GM19468 (cell line): ENCODE data around the gene SLC49A3.
"Not testable (repeated sequence)": the region's sequence is repeated elsewhere in the genome, so short reads cannot be mapped to it uniquely, and the experiment has no call there.

Experiments used
- ATAC-seq: cut with Tn5 transposase; IDR thresholded peaks from one replicate; pipeline ENCODE4 v1.9.1; 2021; ENCODE audit warnings: mild to moderate bottlenecking, moderate library complexity, moderate number of reproducible peaks; ENCODE audit not compliant: unreplicated experiment; ENCODE audit errors: extremely low read depth

Gene SLC49A3

DNA sequence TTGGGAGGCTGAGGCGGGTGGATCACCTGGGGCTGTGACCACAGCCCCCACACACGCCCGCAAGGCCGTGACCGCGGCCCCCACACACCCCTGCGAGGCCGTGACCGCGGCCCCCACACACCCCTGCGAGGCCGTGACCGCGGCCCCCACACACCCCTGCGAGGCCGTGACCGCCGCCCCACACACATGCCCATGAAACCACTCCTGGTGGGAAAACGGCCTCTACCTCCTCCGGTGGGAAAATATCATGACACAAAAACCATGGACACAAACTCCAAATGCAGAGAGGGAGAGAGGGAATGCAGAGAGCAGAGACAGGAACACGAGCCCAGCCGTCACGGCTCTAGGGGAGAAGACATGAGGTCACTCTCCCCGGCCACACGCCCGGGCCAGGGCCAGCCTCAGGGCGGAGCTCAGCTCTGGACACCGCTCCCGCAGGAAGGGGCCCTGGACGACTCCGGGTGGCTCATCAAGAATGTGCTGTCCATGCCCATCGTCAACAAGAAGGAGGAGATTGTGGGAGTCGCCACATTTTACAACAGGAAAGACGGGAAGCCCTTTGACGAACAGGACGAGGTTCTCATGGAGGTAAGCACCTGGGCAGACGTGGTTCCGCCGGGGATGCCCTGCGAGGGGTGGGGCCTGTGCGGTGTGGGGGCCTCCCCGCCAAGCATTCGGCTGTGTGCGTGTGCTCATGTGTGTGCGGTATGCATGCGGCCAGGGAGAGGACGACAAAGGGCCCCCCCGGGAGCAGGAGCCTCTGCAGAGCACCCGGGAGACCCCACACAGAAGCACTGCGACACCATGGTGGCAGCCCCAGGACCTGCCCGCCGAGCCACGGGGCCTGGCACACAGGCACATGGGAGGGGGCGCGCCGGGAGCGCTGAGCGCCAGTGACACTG lies 32.3 kb downstream of the SLC49A3 start:
- no peak for ATAC-seq

DNA sequence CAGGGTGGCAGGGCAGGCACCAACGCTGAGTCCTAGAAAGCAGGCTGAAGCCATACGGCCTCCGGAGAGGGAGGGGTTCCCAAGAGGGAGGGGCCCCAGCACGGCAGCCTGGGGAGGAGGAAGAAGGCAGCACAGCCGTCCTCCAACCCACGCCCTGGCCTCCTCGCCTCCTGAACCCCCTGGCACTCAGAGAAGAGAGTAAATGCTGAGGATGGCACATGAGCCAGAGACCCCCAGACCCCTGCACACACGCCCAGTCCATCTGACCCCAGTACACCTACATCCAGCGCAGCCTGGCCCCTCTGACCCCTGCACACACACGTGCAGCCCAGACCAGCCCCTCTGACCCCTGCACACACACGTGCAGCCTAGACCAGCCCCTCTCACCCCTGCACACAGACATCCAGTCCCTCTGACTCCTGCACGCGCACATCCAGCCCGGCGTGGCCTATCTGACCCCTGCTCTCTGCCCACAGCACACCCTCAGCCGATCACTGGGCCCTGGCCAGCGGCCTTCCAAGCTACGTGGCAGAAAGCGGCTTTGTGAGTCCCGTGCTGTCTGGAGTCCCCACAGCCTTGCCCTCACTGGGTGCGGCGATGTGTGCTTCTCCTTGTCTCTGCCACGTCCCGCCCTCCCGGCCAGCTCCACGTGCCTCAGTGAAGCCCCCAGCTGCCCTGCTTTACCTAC lies 33.3 kb downstream of the SLC49A3 start:
- ATAC-seq = no peak

DNA sequence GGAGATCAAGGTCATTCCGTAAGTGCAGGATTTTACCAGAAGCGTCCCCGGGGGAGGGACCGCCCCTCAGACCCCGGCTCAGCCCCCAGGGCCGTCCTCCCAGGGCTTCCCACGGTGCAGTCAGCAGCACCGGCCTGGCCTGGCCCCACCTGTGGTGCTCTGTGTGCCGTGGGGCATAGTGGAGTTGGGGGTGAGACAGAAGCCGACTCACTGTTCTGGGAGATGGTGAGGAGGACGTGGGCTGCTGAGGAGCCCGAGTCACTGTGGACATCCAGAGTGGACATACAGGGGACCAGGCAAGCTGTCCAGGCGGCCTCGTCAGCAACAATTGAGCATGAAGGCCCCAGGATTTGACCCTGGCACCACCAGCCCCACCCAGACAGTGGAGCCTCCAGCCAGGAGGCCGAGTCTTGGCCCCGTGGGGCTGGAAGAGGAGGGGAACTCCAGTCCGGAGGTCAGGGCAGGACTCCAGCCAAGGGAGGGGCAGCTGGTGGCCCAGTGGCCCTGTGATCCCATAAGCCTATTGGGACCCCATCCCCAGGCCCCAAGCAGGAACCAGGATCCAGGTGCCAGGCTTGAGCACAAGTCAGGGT lies 34.0 kb downstream of the SLC49A3 start:
- no peak for ATAC-seq

DNA sequence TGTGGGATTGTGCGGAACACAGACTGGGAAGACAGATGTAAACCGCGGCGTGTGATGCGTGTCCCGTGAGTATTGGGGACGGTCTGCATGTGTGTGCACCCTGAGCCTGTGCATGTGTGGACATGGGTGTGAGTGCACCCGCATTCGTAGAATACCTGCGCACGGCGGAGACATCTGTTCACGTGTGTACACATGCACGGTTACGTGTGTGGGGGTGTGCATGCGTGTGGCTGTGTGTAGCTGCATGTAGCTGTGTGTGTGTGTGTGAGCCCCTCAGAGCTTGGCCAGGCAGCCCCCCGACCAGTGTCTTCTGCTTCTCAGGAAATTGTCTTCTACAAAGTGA lies 34.5 kb downstream of the SLC49A3 start:
- ATAC-seq = no peak

DNA sequence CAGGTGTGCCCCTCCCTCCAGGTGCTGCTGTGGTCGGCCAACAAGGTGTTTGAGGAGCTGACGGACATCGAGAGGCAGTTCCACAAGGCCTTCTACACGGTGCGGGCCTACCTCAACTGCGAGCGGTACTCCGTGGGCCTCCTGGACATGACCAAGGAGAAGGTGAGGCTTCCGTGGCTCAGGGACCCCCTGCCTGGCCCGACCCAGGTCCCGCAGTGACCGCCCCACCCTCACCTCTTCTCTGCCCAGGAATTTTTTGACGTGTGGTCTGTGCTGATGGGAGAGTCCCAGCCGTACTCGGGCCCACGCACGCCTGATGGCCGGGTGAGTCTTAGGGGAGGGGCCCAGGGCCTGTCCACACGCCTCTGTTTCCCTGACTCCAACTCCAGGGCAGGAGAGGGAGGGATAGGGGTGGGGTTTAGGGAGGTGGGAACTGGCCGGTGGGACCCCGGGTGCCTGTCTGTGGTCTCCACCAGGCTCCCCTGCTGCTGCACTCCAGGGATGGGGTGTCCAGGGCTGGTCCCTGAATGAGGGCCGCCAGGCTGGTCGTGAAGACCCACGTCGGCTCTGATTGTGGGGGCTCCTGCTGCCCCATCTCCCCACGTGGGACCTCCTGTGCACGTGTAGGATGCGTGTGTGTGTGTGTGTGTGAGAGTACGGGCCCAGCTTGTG lies 35.0 kb downstream of the SLC49A3 start:
- ATAC-seq = no peak

DNA sequence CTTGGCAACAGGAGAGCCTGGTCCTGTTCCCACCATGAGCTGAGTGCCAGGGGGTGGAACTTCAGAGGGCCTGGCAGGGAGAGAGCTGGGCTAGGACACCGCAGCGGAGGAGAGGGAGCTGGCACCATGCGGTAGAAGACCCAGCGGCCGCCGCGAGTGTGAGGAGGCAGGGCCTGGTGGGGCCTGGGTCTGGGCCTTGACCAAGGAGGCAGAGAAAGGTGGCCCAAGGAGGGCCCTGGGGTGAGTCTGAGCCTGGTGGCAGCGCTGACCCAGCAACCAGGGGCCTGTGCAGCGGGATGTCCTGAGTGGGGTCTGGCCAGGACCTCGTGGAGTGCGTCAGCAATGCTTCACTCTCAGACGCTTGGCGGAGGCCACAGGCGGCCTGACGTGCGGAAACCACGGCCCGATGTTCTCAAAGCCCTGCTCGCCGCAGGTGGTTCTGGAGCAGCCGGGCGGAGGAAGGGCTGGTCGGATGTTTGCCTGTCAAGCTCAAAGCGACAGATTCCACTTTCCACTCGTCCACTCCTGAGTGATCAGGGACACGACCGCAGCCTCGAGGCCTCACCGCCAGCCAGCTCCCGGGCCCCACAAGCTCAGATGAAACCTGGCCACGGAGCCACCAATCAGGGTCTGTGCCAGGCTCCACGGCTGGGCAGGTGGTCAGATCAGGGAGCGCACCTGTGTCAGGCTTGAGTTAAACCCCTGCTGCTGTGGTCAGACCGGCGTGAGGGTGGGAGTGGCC lies 35.7 kb downstream of the SLC49A3 start:
- ATAC-seq = no peak

DNA sequence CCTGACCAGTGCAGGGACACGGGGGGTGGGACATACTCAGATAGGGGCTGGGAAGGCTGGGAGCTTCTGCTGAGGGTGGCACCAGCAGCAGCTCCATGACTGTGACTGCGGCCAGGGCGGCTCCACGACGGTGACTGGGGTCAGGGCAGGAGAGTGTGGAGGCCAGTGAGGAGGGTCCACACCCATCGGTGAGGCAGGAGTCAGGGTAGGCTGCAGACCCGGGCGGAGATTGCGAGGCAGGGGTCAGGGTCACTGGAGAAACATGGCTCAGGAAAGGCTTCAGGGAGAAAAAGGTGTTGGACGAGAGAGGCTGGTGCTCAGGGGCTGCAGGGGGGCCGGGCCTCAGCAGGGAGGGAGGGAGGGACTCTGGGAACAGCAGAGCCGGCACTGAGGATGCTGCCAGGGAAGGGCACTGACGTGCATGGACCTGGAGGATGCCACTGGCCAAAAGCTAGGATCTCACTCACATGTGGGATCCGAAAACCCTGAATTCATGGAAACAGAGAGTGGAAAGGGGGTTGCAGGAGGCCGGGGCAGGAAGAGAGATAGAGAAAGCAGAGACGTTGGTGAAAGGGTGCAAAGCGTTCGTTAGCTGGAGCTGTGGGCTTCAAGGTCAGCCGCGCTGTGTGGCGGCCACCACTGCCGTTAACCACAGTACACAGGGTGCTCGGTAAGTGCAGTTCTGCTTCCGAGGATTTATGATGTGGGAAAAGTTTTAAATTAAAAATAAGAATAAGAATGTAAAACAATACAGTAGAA lies 36.9 kb downstream of the SLC49A3 start:
- ATAC-seq = no peak

DNA sequence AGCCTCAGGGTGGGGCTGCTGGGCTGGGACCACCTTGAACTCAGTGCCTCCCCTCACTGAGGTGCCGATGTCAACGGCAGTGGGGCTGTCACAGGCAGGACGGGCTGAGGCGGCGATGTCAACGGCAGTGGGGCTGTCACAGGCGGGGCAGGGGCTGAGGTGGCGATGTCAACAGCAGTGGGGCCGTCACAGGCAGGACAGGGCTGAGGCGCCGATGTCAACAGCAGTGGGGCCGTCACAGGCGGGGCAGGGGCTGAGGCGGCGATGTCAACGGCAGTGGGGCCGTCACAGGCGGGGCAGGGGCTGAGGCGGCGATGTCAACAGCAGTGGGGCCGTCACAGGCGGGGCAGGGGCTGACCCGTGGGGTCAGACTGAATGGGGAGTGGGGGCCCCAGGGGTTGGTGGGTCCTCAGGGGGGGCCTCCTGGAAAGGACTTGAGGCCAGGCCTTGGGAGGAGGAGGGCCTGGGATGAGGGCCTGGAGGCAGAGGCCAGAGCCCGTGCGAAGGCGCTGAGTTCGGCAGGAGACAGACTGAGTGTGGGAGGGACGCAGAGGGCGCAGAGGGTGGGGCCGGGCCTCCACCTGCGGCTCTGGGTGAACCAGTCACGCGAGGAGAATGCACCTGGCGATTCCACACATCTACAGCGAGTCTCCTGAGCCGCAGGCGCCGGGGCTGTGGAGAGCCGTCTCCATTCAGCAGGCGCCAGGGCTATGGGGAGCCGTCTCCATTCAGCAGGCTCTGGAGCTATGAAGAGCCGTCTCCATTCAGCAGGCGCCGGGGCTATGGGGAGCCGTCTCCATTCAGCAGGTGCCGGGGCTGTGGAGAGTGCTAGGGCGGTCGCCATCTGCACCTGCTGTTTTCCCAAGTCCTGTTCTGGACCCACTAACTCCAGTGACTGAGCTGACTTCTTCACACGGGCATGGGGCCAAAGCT lies 37.7 kb downstream of the SLC49A3 start:
- no peak for ATAC-seq

DNA sequence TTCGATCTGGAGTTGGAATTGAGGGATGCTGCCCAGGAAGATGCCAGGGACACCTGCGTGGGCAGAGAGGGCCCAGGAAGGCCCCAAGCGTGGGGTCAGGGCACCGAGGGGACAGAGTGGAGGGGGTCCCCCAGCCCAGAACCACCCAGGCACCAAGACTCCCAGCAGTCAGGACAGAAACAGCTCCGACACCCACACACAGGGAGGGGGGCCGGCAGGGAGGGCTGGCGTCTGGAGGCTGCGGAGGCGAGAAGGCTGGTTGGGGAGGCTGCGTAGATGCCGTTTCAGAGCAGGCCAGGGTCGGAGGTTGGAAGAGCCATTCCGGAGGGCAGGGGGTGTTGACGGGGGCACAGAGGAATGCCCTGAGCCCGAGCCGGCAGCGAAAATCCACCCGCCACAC lies 38.5 kb downstream of the SLC49A3 start:
- ATAC-seq = no peak

DNA sequence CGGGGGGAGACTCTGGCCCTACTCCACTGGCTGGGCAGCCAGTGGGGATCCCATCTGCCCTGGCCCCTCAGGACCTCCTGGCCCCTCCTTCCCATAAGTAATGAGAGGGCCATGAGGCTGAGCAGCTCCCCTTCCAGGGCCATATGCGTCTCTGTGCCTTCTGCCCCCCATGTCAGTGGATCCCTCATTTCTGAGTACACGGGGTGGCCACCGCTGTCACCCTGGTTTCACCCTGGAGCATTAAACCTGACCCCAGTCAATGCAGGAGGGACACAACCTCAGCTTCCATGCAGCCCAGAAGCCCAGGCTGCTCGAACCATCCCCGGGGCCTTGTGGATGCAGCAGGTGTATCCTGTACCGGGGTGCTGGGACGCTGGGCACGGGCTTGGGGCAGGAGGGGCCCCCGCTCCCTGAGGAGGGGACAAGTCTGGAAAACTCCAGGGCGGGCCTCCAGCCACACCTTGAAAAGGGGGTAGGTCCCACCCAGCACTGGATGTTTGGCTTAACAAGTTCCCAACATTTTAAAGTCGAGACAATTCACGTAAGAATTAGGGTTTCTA lies 39.1 kb downstream of the SLC49A3 start:
- ATAC-seq = no peak

DNA sequence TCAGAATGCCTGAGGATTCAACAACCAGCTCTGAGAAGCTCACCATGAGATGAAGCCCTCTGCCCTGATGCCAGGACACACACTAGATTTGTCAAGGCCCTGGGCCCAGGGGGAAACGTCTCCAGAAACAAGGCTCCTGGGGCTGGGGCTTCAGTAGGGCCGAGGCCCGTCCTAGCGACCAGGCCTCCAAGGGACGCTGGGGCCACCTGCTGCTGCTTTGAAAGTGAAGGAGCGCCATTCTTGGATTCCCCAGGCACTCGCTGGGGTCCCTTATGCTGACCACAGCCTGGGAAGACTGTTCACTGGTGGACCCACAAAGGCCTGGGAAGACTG lies 39.7 kb downstream of the SLC49A3 start:
- no peak for ATAC-seq

DNA sequence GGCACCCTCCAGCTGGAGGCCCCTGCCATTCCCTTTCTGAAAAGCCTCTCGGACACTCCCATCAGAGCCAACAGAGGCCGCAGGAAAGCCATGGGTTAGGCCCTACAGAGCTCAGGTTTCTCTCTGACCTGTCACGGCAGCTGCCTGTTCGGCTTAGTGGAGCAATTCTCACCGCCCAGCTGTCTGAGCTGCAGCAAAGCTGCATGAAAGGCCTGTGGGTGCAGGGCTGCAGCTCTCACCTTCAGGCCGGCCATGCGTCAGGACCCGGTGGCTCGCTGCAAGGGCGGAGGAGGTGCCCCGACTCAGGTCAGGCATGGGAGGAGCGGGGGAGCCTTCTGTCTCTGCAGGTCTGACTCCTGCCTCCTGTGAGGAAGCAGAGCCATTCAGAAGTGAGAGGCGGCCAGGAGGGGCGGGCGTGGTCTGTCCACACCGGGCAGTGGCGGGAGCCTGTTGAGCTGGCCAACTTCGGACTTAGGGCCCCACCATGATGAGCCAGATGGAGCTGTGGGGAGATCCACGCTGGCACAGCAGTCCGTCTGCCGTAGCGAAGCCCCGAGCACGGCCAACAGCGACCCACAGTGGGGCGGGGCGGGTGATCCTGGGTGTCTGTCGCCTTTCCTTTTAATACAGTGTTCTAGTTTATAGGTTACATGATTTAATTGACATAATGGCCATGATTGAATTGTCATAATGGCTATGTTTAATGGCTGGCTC lies 40.2 kb downstream of the SLC49A3 start:
- ATAC-seq = no peak

DNA sequence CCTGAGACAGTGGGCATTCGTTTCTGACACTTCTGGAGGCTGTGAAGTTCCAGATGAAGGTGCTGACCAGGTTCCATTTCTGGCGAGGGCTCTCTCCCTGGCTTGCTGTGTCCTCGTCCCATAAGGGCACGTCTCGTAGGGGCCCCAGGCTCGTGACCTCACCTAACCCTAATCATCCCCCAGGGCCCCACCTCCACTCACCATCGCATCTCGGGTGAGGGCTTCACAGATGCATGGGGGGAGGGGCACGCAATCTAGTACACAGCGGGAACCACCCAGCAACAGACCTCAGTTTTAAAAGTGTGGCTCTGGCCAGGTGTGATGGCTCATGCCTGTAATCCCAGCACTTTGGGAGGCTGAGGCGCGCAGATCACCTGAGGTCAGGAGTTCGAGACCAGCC lies 41.5 kb downstream of the SLC49A3 start:
- ATAC-seq = no peak

DNA sequence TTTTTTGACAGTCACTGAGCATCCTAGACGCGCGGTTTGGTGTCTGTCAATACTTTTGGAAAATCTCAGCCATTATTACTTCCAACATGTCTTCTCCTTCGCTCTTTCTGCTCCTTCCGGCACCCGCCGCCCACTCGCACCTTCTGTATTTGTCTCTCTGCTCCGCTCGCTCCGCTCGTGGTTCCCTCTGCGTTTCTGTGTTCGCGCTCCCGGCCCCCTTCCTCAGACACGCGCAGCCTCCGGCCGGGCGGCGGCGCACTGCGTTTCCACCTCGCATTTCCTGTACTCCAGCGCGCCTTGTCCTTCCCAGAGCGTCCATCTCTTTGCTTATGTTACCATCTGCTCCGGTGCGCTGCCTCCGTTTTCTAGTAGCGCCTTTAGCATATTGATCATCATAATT lies 42.5 kb downstream of the SLC49A3 start:
- no peak for ATAC-seq

DNA sequence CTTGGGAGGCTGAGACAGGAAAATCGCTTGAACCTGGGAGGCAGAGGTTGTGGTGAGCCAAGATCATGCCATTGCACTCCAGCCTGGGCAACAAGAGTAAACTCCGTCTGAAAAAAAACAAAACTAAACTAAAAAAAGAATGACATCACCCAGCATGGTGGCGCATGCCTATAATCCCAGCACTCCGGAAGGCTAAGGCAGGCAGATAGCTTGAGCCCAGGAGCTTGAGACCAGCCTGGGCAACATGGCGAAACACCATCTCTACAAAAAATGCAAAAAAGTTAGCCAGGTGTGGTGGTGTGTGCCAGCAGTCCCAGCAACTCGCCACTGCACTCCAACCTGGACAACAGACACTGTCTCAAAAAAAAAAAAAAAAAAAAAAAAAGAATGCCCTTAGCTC lies 46.6 kb downstream of the SLC49A3 start:
- not testable (repeated sequence) for ATAC-seq

DNA sequence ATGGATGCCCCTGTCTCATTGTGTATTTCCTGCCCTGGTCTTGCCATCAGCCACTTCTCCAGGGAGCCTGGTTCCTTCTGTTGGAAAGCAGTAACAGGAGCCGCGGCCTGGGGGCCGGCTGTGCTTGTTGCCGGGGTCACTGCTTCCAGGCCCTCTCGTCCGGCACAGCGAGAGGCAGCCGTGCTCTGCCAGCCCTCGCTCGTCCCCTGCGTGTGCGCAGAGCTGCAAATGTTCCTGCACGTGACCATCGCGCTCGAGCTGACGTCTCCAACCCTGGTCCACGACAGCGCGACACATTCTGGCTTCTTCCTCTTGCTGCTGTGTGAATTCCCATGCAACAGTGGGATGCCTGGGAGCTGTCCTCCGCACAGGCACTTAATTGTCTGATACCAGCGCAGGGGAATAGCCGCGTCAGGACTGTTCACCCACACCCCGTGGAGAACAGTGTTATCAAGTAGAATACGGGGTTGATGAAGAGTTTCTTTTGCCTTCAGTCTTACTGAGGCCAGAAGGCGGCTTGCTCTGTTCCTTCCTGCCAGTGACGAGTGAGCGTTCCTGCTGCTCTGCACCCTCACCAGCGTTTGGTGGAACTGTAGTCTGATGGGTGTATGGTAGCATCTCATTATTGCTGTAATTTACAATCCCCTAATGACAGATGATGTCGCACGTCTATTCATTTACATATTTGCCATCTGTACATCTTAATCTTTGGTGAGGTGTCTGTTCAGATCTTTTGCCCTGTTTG lies 51.2 kb downstream of the SLC49A3 start:
- ATAC-seq = no peak

DNA sequence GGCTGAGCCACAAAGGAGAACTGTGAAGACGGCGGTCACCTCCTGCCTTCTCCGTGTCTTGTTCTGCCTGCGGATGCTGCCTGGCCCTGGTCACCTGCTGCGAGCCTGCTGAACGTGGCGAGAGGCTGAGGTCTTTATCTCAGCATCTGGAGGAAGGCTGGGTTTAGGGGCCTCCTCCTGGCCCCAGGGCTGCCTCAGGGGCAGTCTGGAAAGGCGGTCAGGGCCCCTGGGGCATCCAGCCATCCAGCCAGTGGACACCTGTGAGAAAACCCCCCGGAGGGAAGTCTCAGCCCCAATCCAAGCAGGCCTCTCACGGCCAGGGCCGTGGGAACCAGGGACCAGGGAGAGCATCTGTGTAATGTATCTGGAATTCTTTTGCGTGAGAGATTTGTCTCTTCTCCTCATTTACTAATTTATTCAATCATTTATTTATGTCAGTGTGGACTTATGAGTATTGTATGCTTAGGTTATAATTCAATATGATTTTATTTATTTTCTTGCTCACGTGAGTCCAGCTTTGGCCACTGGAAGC lies 52.3 kb downstream of the SLC49A3 start:
- ATAC-seq = no peak
